GM12801 (cell line): ENCODE measurements around the gene STAC3.

Experiments
- TF ChIP-seq, protein P1 (sequence below): IDR thresholded peaks from one replicate; pipeline ENCODE4 v1.5.1; 2011; ENCODE audit warnings: control low read depth; ENCODE audit not compliant: insufficient read length; ENCODE audit errors: extremely low read depth

The STAC3 gene

GRCh38 chr12:57198329-57198728 is 52.7 kb downstream of the STAC3 start:
- TF ChIP-seq, protein P1, sequence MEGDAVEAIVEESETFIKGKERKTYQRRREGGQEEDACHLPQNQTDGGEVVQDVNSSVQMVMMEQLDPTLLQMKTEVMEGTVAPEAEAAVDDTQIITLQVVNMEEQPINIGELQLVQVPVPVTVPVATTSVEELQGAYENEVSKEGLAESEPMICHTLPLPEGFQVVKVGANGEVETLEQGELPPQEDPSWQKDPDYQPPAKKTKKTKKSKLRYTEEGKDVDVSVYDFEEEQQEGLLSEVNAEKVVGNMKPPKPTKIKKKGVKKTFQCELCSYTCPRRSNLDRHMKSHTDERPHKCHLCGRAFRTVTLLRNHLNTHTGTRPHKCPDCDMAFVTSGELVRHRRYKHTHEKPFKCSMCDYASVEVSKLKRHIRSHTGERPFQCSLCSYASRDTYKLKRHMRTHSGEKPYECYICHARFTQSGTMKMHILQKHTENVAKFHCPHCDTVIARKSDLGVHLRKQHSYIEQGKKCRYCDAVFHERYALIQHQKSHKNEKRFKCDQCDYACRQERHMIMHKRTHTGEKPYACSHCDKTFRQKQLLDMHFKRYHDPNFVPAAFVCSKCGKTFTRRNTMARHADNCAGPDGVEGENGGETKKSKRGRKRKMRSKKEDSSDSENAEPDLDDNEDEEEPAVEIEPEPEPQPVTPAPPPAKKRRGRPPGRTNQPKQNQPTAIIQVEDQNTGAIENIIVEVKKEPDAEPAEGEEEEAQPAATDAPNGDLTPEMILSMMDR: no peak

DNA sequence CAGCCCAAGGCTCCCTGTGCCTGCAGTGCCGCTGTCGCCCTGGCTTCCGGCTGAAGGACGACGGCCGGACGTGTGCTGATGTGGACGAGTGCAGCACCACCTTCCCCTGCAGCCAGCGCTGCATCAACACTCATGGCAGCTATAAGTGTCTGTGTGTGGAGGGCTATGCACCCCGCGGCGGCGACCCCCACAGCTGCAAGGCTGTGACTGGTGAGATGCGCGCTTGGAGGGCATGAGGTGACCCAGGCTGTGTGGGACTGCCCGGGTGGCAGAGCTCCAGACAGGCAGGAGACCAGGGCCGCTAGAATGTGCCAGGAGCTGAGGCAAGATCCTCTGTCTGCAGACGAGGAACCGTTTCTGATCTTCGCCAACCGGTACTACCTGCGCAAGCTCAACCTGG is 54.0 kb downstream of the STAC3 start:
- TF ChIP-seq, protein P1: no peak

DNA sequence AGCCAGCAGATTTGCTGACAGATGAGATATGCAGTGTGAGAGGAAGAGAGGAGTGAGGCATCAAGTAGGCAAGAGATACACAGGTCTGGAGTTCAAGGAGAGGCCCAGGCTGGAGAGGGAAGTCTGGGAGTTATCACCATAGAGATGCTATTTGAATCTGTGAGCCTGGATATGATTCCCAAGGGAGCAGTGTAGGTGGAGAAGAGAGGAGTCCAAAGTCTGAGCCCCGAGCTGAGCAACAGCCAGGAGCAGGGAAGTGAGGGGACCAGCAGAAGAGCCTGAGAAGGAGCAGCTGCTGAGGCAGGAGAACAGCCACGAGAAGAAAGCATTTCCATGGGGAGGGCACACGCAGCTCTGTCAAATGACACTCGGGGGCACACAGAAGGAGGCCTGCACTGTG is 54.5 kb downstream of the STAC3 start:
- TF ChIP-seq, protein P1: no peak

DNA sequence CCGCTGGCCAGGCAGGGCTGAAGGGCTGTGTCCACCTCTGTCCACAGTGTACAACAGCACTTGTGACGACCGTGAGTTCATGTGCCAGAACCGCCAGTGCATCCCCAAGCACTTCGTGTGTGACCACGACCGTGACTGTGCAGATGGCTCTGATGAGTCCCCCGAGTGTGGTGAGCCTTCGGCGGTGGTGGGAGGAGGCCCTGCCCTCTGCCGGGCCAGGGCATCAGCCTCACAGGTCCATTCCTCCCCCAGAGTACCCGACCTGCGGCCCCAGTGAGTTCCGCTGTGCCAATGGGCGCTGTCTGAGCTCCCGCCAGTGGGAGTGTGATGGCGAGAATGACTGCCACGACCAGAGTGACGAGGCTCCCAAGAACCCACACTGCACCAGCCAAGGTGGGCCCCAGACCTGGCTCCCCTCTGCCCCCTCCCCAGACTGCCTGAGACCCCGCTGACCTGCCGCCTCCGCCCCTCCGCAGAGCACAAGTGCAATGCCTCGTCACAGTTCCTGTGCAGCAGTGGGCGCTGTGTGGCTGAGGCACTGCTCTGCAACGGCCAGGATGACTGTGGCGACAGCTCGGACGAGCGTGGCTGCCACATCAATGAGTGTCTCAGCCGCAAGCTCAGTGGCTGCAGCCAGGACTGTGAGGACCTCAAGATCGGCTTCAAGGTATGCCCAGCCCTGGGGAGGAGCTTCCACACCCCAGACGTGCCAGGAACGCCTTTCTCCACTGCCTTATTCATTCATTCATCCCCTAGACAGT is 55.2 kb downstream of the STAC3 start:
- TF ChIP-seq, protein P1: no peak

- TF ChIP-seq, protein P1: no peak
These were observed 55.8 kb downstream of the STAC3 start for GRCh38 chr12:57195186-57195585.

- TF ChIP-seq, protein P1: no peak
These were observed 56.7 kb downstream of the STAC3 start for GRCh38 chr12:57194253-57194652.

DNA sequence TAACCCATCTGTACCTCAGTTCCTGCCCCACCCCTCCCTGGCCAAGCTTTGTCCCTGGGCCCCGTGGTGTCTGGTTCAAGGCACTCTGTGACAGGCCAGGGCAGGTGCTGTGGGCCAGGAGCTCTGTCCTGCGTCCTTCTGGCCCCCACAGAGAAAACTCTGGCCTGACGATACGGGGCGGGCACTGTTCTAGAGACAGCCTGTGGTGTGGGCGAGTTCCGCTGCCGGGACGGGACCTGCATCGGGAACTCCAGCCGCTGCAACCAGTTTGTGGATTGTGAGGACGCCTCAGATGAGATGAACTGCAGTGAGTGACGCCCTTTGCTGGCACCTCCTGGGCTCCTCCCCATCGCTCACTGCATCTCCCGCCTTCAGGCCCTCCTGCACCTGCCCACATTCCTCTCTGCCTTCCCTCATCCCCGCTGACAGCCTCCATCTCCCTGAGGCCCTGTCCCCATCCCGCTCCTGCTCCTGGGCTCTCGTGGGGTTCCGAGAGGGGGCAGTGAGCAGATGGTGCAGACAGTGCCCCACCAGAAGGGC is 57.2 kb downstream of the STAC3 start:
- TF ChIP-seq, protein P1: no peak
